Femur (tissue), 1 donor: ENCODE results near the gene ST6GALNAC3.
"Not testable (repeated sequence)": the region's sequence is repeated elsewhere in the genome, so short reads cannot be mapped to it uniquely, and the experiment has no call there.

Source experiments
- DNase-seq: peaks from one replicate; pipeline ENCODE4 v3.0.0-alpha.2; 2017

The ST6GALNAC3 gene

DNA sequence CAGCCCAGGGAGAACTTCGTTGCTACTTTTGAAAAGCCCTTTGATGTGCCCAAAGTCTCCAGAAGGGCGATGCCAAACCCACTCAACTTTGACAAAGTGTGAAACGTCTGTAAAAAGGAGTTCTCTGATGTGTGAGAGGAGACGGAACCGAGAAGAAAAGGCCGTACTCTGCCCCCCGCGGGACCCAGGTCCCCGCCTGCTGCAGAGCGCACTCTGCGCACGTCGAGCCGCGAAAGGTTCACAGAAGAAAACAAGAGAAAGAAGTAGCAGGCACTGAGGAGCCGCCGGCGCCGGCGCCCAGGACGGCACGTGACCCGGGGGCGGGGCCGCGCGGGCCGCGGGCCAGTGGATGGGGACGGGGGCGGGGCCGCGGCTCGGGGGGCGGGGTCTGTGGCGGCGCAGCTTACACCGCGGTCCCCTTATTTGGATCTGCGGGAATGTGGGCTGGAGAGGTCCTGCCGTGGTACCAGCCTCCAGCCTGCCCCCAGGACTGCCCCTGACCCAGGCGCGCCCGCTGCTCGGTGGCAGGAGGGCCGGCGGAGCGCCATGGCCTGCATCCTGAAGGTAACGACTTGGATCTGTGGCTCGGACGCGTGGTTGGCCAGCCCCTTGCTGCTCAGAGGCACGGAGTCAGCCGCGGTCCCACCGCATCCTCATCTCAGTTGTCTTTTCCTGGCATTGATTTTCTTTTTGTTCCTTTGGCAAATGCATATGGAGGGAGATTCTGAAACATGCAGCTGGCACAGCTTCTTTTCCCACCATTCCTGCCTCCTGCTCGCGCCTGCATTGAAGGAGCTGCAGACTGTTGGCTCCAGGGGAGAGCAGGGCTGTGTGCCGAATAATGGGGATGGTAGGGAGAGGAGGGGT is at the start of gene ST6GALNAC3:
Gene ST6GALNAC3, plus strand, starts transcription at position 426 of the 867 bp plus-strand sequence.
- peak; percentile 91 for DNase-seq

DNA sequence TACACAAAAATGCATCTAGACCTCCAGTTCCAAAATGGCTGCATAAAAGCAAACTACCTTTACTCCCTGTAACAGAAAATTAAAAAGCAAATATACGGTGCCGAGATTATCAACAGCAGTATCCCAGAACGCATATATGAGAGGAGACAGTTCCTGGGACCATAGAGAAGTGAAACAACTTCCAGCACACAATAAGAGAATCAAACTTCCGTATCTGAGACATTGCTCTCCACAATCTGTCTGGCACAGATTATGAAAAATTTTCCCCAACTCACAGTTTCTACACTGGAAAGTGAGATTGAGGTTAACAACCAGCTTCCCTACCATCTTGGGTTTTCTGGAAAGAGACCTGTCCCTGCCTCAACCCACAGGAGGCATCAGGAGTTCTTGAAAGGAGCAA is 47.2 kb upstream of the ST6GALNAC3 start:
- no peak for DNase-seq

DNA sequence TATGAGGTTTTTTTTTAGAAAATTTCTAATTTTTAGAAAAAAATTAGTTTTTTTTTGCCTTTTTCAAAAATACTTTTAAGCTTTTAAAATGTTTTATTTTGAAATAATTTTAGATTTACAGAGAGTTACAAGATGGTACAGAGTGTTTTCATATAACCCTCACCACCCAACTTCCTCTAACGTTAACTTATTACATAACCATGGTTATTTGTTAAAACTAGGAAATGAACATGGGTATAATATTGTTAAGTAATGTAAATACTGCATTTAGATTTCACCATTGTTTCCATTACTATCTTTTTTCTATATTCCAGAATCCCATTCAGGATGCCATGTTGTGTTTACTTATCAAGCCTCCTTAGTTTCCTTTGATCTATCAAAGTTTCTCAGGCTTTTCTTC is 45.2 kb upstream of the ST6GALNAC3 start:
- no peak for DNase-seq

GRCh38 chr1:76031496-76031895 is 43.0 kb upstream of the ST6GALNAC3 start:
- DNase-seq = no peak

DNA sequence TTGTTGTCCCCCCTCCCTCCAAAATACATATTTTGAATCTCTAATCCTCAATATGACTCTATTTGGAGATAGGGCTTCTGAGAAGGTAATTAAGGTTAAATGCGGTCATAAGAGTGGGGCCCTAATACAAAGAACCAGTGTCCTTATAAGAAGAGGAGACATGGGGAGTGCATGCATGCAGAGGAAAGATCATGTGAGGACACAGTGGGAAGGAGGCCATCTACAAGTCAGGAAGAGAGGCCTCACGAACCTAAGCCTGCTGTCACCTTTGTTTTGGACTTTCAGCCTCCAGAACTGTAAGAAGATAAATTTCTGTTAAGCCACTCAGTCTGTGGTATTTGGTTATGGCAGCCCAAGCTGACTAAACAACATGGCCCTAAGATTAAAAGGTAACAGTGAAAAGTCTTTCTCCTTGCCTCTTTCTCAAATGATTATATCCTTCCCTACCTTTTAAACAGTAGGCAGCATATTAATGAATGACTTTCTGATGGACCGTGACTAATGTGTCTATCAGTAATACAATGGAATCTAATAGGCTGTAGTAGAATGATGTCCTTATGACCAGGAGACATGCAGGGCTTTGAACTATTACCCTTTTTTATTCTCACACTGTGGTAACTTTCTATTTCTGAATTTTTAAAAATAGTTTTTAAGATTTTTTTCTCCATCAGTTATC is 40.6 kb upstream of the ST6GALNAC3 start:
- no peak for DNase-seq

DNA sequence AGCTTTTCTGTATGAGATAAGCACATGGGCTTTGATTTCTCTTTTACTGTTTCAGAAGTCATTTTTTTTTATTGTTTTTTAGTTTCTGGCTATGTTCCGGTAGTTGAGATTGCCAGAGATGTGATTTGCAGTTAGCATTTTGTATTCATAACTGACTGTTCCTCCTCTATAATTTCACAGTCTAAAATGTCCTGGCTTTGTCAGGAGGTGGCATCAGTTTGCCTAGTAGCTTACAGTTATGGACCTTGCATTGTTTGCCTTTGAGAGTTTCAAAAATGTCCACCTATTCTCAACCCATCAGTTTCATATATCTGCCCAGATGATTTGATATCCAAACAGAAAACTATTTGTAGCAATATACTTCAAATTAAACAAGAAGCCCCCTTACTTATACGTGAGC is 39.5 kb upstream of the ST6GALNAC3 start:
- no peak for DNase-seq

DNA sequence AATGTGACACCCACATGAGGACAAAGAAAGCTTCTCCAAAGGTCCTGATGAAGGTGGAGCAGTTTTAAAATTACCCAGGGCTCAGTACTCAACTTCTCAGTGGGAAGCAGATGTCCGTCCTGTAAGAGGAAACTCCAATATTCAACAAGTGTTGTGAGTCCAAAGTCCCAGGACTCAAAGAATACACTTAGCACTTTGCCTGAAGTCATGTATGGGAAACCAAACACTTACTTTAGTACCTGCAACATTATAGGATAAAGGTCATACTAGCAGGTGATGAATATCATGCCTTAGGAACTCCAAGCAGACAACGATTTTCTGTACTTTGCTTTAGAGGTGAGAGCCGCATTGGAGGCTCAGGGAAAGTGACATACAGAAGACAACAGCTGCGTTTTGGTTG is 37.2 kb upstream of the ST6GALNAC3 start:
- no peak for DNase-seq

GRCh38 chr1:76038287-76039004 is 36.1 kb upstream of the ST6GALNAC3 start:
- DNase-seq = no peak

GRCh38 chr1:76046149-76046548 is 28.4 kb upstream of the ST6GALNAC3 start:
- DNase-seq = no peak

GRCh38 chr1:76048219-76048618 is 26.3 kb upstream of the ST6GALNAC3 start:
- DNase-seq = no peak

GRCh38 chr1:76048926-76049325 is 25.6 kb upstream of the ST6GALNAC3 start:
- no peak for DNase-seq

GRCh38 chr1:76049498-76049897 is 25.0 kb upstream of the ST6GALNAC3 start:
- DNase-seq = no peak

- not testable (repeated sequence) for DNase-seq
These were observed 24.5 kb upstream of the ST6GALNAC3 start for GRCh38 chr1:76050073-76050472.

- DNase-seq = no peak
These were observed 21.5 kb upstream of the ST6GALNAC3 start for GRCh38 chr1:76053021-76053420.

DNA sequence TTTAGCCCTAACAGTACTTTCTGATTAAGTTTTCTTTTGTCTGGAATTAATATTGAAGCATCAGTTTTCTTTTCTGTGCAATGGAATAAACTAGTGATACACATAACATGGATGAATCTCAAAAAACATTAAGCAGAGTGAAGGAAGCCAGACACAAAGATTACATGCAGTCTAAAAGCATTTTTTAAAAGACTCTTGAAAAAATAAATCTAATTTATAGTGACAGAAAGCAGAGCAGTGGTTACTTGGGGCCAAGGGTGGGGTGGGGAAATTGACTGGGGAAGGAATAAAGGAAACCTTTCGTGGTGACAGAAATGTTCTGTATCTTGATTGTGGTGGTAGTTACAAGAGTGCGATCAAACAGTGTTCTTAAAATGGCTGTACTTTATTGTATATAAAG is 20.2 kb upstream of the ST6GALNAC3 start:
- DNase-seq = no peak

- no peak for DNase-seq
These were observed 18.6 kb upstream of the ST6GALNAC3 start for GRCh38 chr1:76055987-76056386.

- DNase-seq = no peak
These were observed 15.1 kb upstream of the ST6GALNAC3 start for GRCh38 chr1:76059451-76059850.

GRCh38 chr1:76065270-76065669 is 9.3 kb upstream of the ST6GALNAC3 start:
- no peak for DNase-seq

- DNase-seq = no peak
These were observed 8.2 kb upstream of the ST6GALNAC3 start for GRCh38 chr1:76066394-76066793.

DNA sequence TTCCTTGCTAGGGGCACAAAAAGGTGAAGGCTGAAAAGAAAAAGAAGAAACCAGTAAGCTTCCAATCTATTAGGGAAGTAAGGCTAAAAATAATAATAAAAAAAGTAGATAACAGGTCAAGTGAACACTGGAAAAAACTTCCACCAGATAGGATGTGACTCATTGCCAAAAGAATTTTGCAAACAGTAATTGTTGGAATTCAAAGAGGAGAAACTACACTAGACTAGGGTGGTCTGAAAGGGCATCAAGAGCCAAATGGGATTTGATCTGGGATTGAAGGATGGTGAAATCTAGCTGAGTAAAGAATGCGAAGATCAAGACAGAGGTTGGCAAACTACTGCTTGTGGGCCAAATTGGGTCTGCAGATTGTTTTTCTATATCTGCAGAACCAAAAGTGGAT is 6.0 kb upstream of the ST6GALNAC3 start:
- no peak for DNase-seq

DNA sequence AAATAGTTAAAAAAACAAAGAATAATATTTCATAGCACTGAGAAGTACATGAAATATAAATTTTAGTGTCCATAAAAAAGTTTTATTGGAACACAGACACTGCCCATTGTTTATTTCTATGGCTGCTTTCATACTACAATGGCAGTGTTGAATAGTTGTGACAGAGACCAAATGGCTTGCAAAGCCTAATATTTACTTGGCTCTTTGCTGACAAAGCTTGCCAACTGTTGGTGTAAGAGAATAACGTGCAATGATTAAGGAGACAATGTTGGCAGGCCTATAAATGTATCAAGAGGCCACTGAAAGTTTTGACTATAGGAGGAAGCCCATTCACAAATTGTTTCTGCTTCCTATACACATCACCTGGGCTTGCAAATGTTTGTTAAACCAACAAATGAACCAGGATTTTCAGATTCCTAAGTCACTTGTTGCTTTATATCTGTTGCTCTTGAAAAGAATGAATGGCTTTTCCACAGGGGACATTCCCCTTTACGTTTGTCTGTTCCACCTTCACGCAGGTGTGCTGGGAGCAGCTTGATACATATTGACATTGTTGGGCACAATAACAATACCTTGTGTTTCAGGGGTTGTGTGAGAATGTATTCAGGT is 5.5 kb upstream of the ST6GALNAC3 start:
- no peak for DNase-seq

DNA sequence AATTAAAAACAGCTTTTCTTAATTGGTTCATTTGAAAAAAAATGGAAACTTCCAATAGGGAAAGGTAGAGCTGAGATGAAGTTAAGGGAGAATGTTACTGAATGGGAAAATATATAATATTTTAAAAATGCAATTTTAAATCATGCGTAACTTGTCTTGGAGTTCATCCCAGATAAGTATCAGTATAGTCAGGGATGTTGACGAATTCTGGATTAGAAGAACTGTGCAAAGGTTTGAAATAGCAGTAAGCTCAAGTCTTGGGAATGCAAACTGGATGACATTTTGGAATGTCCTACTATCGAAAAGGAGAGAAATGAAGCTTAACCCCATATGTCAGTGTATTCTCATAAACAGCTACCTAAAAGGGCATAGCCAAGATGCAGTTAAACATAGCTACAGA is 4.0 kb upstream of the ST6GALNAC3 start:
- no peak for DNase-seq

- no peak for DNase-seq
These were observed 1.1 kb upstream of the ST6GALNAC3 start for GRCh38 chr1:76073481-76073880.
